PFSK-1 (cell line): Measurements from ENCODE around the gene MUC4.

ENCODE experiments used
- FOXP2 ChIP-seq: optimal IDR thresholded peaks from 2 replicates; pipeline ENCODE3; 2011; ENCODE audit warnings: borderline replicate concordance, control low read depth, inconsistent platforms; ENCODE audit not compliant: insufficient read depth; ENCODE audit errors: extremely low read length, extremely low read depth
- POLR2AphosphoS5 ChIP-seq: IDR thresholded peaks from 2 replicates; pipeline ENCODE4 v1.6.1; 2012; ENCODE audit warnings: low read depth, mild to moderate bottlenecking, control low read depth, low read length, moderate library complexity
- REST ChIP-seq, 2 experiments: IDR thresholded peaks; 2 replicates each; pipeline versions ENCODE4 v1.6.1 to v1.8.0; 2011 to 2012; ENCODE audit warnings: low read depth in 2 of 2, low read length in 2 of 2, control low read depth in 1 of 2, inconsistent platforms in 1 of 2, mild to moderate bottlenecking in 1 of 2, moderate library complexity in 1 of 2; ENCODE audit not compliant: insufficient read depth in 1 of 2
- SIN3A ChIP-seq: IDR thresholded peaks from 2 replicates; pipeline ENCODE4 v1.6.1; 2012; ENCODE audit warnings: mild to moderate bottlenecking, low read length, moderate library complexity, borderline replicate concordance; ENCODE audit not compliant: insufficient read depth
- TAF1 ChIP-seq: IDR thresholded peaks from 2 replicates; pipeline ENCODE4 v1.6.1; 2012; ENCODE audit warnings: low read length, control low read depth, borderline replicate concordance; ENCODE audit not compliant: insufficient read depth

The MUC4 gene

GRCh38 chr3:195845483-195845882 is 33.8 kb upstream of the MUC4 start:
- TF ChIP-seq TAF1 = no peak
- no peak for TF ChIP-seq POLR2AphosphoS5
- no peak for TF ChIP-seq SIN3A
- no peak for TF ChIP-seq FOXP2
- TF ChIP-seq REST (IDR thresholded peaks at IDR 0.05; ENCODE audit: insufficient read depth in 1 of 2, low read depth in 2 of 2, low read length in 2 of 2) = no peak

- no peak for TF ChIP-seq SIN3A
- TF ChIP-seq POLR2AphosphoS5 = no peak
- TF ChIP-seq REST (IDR thresholded peaks at IDR 0.05; ENCODE audit: insufficient read depth in 1 of 2, low read depth in 2 of 2, low read length in 2 of 2) = no peak
- no peak for TF ChIP-seq FOXP2
- TF ChIP-seq TAF1 = no peak
Observed at GRCh38 chr3:195844671-195845218, 33.0 kb upstream of the MUC4 start.

- TF ChIP-seq SIN3A (no peak), TAF1 (no peak), POLR2AphosphoS5 (no peak), FOXP2 (no peak), REST (IDR thresholded peaks at IDR 0.05; ENCODE audit: insufficient read depth in 1 of 2, low read depth in 2 of 2, low read length in 2 of 2) (no peak)
Observed at GRCh38 chr3:195839260-195840010, 27.7 kb upstream of the MUC4 start.

GRCh38 chr3:195838714-195839113 is 27.0 kb upstream of the MUC4 start:
- no peak for TF ChIP-seq POLR2AphosphoS5
- no peak for TF ChIP-seq FOXP2
- no peak for TF ChIP-seq REST (IDR thresholded peaks at IDR 0.05; ENCODE audit: insufficient read depth in 1 of 2, low read depth in 2 of 2, low read length in 2 of 2)
- TF ChIP-seq SIN3A = no peak
- TF ChIP-seq TAF1 = no peak

DNA sequence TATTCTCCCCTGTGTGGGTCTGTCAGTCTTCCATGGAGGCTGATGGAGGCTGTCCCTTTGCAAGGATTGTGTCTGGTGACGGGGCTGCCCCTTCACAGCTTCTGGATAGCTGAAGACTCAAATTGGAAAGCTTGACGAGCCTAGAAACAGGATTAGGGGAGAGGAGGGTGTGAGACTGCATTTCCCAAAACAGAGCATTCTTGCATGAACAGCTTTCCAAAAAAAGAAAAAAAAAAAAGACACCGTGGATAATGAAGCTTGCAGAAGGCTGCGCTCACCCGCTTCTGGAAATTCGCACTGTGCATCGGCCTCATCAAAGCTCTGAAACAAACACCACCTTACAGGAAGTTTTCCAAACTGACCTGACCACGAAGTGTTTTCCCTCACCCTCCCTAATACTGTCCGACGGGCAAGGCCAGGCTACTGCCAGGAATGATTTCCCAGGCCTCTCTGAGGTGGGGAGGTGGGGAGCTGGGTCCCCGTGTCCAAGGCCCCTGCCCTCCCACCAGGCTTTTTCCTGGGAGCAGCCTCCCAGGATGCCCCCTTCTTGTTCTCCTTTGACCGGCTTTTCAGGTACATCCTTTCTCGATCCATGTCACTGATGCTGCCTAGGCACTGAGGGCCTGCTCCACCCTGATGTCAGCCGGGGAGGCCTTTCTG is 24.9 kb upstream of the MUC4 start:
- TF ChIP-seq FOXP2 = no peak
- TF ChIP-seq POLR2AphosphoS5 = no peak
